Muscle of leg (tissue), 11 donors: ENCODE results near the gene DOC2B. TPM values are rescaled to one million over a fixed set of nuclear protein-coding genes. Genes with fewer than 3 reads are reported as not detected.
"Not testable (repeated sequence)": the region's sequence is repeated elsewhere in the genome, so short reads cannot be mapped to it uniquely, and the experiment has no call there.

Source experiments
- DNase-seq: peaks from one replicate; pipeline ENCODE4 v3.0.0; 2013
- H3K27ac ChIP-seq: one replicate; pipeline ENCODE4 v1.5.1; 2013; ENCODE audit warnings: mild to moderate bottlenecking, low read length, control low read depth
- H3K27me3 ChIP-seq: one replicate; pipeline ENCODE4 v1.6.1; 2013; ENCODE audit warnings: low read length; ENCODE audit not compliant: control insufficient read depth, insufficient read depth
- H3K36me3 ChIP-seq: one replicate; pipeline ENCODE4 v1.6.1; 2013; ENCODE audit warnings: low read length; ENCODE audit not compliant: control insufficient read depth, insufficient read depth
- H3K4me1 ChIP-seq: one replicate; pipeline ENCODE4 v1.6.1; 2013; ENCODE audit warnings: low read length; ENCODE audit not compliant: control insufficient read depth, insufficient read depth
- H3K4me3 ChIP-seq: one replicate; pipeline ENCODE4 v1.5.1; 2013; ENCODE audit warnings: low read length, control low read depth
- H3K9me3 ChIP-seq: replicated peaks from 2 replicates; pipeline ENCODE4 v1.6.1; 2013; ENCODE audit warnings: low read depth, low read length; ENCODE audit not compliant: control insufficient read depth
- WGBS: methylation state at CpG from one replicate; pipeline ENCODE4 v1.1.5; 2013; ENCODE audit warnings: missing lambda C conversion rate; ENCODE audit not compliant: insufficient coverage; 5-methylcytosine and 5-hydroxymethylcytosine counted together
- polyA plus RNA-seq, 8 donors: library from polyadenylated mRNA; unstranded; fragments of 120-200 nt; gene quantifications; one replicate each; pipeline versions ENCODE4 v1.2.1 to v1.2.3, GENCODE V29; 2013; ENCODE audit warnings: inconsistent platforms in 1 of 8, low replicate concordance in 1 of 8; ENCODE audit not compliant: insufficient read length in 8 of 8, insufficient read depth in 1 of 8
- total RNA-seq: library from RNA; stranded (reverse); fragments of 120-200 nt; gene quantifications from one replicate; pipeline ENCODE4 v1.2.4, GENCODE V29; 2013

The DOC2B gene
- total and polyA plus RNA-seq, 9 donors, result 2.4 to 6.5 (median 4.5) TPM

DNA sequence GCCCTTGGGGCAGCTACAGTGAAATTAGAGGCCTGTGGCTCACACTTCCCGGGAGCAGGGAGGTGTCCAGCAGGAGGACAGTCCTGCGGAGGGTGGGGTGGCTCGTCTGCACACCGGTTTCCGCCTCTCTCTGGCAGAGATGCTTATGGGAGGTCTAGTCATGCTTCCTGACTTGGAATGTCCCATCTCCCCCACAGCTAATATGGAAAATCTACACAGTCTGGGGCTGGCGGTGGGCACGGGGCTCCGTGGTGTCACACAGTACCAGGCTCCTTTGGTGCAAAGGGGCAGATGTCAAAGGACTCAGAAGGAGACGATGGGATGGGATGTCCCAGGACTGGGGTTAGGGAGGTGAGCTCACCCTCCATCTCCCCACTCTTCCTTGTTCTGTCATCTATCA, 44.1 kb upstream of the DOC2B start:
- H3K4me1 ChIP-seq, result peaks cover 45% of the 10 kb centered on the region
- no peak overlapping the region for H3K4me3 ChIP-seq
- DNase-seq, result no peak
- no peaks in the 10 kb centered on the region for H3K36me3 ChIP-seq
- no peaks in the 10 kb centered on the region for H3K9me3 ChIP-seq
- H3K27me3 ChIP-seq, result peaks cover 2% of the 10 kb centered on the region
- no peak overlapping the region for H3K27ac ChIP-seq
- WGBS, result 100% methylated on average over 3 of the region's 9 CpGs

DNA sequence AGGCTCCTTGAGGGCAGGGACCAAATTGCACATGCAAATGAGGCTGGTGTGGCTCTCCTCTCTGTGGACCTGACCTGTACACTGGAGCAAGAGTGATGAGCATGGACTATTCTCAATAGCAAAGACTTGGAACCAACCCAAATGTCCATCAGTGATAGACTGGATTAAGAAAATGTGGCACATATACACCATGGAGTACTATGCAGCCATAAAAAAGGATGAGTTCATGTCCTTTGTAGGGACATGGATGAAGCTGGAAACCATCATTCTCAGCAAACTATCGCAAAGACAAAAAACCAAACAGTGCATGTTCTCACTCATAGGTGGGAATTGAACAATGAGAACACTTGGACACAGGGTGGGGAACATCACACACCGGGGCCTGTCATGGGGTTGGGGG, 43.1 kb upstream of the DOC2B start:
- H3K27ac ChIP-seq, H3K36me3 ChIP-seq, H3K4me3 ChIP-seq, H3K27me3 ChIP-seq, H3K9me3 ChIP-seq, DNase-seq: not testable (repeated sequence)
- no CpG with 5 or more reads among the region's 2 CpGs for WGBS
- H3K4me1 ChIP-seq, result peaks cover 43% of the 10 kb centered on the region

DNA sequence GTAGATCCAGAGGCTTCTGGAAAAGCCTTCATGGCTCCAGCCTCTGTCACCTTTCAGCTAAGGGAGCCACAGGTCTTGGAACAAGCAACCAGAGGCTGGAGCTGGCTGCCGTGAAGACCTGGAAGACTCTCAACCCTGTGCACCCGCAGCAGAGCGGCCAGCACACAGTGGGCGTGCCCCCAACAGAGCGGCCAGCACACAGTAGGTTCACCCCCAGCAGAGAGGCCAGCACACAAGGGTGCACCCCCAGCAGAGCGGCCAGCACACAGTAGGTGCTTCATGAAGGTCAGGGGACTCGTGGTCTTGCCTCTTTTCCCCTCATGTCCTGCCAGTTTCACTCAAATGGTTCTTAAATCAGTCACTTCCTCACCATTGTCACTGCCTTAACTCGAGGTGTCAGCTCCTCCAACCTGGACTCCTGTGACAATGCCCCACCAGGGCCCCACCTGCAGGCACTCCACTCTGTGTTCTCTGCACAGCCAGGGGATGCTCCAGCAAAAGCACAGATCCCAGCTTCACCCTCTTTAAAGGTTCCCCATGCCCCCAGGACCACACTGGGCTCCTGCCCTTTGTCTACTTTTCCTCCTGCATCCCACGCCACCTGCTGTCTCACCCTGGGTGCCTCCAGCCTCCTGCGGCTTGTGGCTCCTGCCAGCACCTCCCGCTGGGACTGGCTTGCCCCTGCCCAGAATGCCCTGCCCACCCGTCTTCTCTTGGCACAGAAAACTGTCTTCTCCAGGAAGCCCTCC, 42.4 kb upstream of the DOC2B start:
- WGBS, result 82% methylated on average over 12 of the region's 12 CpGs
- Histone ChIP-seq H3K36me3 (no peaks in the 10 kb centered on the region), H3K27ac (no peak overlapping the region), H3K4me1 (peaks cover 38% of the 10 kb centered on the region), H3K9me3 (no peaks in the 10 kb centered on the region), H3K27me3 (peaks cover 2% of the 10 kb centered on the region), H3K4me3 (no peak overlapping the region)
- no peak for DNase-seq

DNA sequence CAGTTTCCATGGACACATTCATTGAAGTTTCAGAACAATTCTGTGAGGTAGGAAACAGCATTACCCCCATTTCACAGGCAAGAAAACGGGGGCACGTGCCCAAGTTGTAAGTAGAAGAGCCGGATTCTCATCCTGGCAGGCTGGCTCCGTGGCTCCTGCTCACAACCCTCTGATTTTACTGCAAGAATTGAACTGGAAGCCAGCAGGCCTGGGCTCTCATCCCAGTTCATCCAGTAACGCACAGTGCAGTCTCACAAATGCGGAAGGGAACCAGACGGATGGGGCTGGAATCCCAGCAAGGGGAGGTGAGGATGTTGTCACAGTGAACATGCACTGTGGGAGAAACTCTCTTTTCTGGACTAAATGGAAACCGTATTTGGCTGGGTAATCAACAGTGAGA, 40.7 kb upstream of the DOC2B start:
- peaks cover 2% of the 10 kb centered on the region for H3K27me3 ChIP-seq
- H3K9me3 ChIP-seq, result no peaks in the 10 kb centered on the region
- peak overlapping the region; percentile 47 for H3K27ac ChIP-seq
- peak; percentile 91 for DNase-seq
- no peaks in the 10 kb centered on the region for H3K36me3 ChIP-seq
- peaks cover 26% of the 10 kb centered on the region for H3K4me1 ChIP-seq
- H3K4me3 ChIP-seq, result no peak overlapping the region
- 29% methylated on average over 4 of the region's 8 CpGs for WGBS

DNA sequence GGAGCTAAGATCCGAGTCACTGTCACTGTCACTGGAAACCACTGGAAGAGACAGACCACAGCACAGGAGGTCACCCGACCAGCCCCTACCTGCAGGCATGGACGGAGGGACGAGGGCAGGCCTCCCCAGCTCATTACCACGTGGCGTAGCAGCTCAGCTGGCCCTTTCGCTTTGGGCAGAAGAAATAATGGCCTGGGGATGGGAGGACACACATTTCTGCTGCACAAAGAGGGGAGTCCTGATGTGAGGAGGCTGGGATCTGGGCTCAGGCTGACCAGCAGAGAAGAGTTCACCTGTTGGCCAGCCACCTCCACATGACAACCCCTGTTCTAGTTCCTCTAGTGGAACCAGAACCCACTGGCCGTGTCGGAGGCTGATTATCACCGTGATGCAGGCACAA, 38.2 kb upstream of the DOC2B start:
- DNase-seq, result no peak
- 89% methylated on average over 7 of the region's 10 CpGs for WGBS
- no peak overlapping the region for H3K27ac ChIP-seq
- peaks cover 2% of the 10 kb centered on the region for H3K27me3 ChIP-seq
- H3K4me1 ChIP-seq, result peaks cover 17% of the 10 kb centered on the region
- H3K9me3 ChIP-seq, result no peaks in the 10 kb centered on the region
- no peak overlapping the region for H3K4me3 ChIP-seq
- no peaks in the 10 kb centered on the region for H3K36me3 ChIP-seq

DNA sequence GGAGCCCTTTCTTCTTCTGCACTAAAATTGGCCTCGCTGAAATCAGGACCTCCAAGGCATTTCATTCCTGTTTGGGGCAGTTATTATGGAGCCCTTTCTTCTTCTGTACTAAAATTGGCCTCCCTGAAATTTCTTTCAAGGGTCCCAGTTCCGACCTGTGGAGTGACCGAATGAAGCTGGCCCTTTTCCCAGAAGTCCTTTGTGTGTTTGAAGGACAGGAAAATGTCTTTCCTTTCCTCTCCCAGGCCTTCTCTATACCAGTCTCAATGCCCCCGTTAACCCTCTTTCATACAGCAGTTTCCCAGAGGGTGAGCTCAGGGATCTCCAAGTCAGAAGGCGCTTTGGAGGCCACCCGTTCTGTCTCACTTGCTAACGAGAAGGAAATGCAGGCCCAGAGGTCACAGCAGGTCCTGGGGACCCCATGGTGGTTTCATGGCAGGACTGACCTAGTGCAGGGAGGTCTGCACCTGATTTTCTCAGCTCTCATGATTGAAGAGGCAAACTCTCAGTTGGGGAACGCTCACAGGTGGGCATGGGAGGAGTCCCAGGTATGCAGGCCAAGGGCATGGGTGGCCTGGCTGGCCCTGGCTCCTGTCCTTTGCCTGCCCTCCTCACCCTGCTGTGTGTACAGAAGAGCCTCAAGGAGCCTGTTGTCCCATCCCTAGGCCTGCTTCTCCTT, 37.1 kb upstream of the DOC2B start:
- H3K27me3 ChIP-seq, result no peaks in the 10 kb centered on the region
- no peak overlapping the region for H3K4me3 ChIP-seq
- no peaks in the 10 kb centered on the region for H3K9me3 ChIP-seq
- 60% methylated on average over 5 of the region's 8 CpGs for WGBS
- no peaks in the 10 kb centered on the region for H3K36me3 ChIP-seq
- DNase-seq, result no peak
- peak overlapping the region; percentile 31 for H3K27ac ChIP-seq
- H3K4me1 ChIP-seq, result peaks cover 18% of the 10 kb centered on the region

DNA sequence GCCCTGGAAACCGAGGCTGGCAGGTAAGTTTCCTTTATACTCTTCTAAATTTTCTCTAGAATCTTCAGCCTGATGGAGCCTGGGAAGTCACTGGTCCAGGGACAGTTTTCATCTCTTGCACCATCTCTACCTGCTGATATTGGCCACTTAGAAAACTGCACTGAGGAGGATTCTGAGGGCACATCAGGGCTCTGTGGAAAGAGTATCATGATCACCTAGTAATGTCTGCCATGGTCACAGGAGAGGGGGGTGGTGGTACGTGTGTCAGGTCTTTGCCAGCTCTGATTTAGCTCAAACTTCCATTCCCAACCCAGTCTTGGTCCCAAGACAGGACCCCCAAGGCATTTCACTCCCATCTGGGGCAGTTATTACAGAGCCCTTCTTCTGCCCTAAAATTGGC, 35.2 kb upstream of the DOC2B start:
- WGBS, result no CpG with 5 or more reads among the region's 2 CpGs
- Histone ChIP-seq H3K27ac (no peak overlapping the region), H3K27me3 (no peaks in the 10 kb centered on the region), H3K4me3 (no peak overlapping the region), H3K36me3 (no peaks in the 10 kb centered on the region), H3K9me3 (no peaks in the 10 kb centered on the region), H3K4me1 (peaks cover 14% of the 10 kb centered on the region)
- DNase-seq, result no peak

DNA sequence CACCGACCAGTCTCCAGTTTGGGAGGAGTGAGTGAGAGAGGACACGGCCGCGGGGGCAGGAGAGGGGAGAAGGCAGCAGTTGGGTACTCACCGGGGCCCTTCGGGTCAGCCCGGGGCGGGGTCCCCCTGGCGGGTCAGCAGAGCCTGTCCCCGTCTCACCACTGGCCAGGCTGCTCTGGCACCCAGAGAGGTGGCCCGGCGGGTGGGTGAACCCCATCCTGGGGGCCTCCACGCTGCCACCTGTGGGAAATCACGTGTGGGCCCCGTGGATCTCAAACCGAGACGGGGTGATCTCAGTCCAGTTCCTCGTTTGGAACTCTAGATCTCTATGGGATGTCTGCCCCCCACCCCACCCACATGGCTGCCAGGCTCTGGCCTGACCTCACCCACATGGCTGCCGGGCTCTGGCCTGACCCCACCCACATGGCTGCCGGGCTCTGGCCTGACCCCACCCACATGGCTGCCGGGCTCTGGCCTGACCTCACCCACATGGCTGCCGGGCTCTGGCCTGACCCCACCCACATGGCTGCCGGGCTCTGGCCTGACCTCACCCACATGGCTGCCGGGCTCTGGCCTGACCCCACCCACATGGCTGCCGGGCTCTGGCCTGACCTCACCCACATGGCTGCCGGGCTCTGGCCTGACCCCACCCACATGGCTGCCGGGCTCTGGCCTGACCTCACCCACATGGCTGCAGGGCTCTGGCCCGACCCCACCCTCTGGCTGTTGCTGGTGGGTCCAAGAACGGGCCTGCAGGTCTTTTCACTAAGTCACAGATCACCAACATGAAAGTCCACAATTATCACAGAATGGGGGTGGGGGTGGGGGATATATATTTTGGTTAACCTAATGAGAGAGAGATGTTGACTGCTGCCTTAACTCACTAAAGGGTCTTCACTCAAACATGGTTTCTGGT, 34.4 kb upstream of the DOC2B start:
- H3K36me3 ChIP-seq, H3K9me3 ChIP-seq, H3K27ac ChIP-seq, H3K27me3 ChIP-seq, DNase-seq: not testable (repeated sequence)
- peak overlapping the region; percentile 28 for H3K4me3 ChIP-seq
- 57% methylated on average over 18 of the region's 29 CpGs for WGBS
- peaks cover 14% of the 10 kb centered on the region for H3K4me1 ChIP-seq

DNA sequence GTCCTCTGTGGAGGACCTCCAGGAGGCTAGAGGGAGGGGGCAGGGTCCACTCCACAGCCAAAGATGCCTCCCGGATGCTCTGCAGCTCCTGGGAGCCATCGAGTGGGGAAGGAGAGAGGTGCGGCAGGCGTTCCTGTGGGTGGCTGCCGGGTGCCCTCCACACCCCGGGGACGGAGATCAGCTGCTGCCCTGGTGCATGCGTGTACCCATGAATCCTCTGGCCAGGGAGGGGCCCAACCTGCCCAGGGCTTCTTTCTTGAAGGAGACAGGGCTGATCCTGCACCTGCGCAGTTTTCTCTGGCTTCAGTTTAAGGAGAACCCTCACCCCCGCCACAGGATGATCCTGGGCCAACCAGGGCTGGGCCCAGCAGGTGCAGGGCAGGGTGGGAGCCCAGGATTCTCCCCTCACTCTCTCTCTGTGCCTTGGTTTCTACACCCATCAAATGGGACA, 33.5 kb upstream of the DOC2B start:
- no peaks in the 10 kb centered on the region for H3K36me3 ChIP-seq
- H3K27me3 ChIP-seq, result no peaks in the 10 kb centered on the region
- no peak overlapping the region for H3K27ac ChIP-seq
- H3K9me3 ChIP-seq, result no peaks in the 10 kb centered on the region
- peaks cover 14% of the 10 kb centered on the region for H3K4me1 ChIP-seq
- 95% methylated on average over 9 of the region's 10 CpGs for WGBS
- DNase-seq, result no peak
- peak overlapping the region; percentile 28 for H3K4me3 ChIP-seq
